ENCODE data around the gene SCARB1.
A peak's percentile ranks its signal among the peaks of the same experiment; 100 is the strongest.

Gene SCARB1

GRCh38 chr12:124869059-124869665 lies 5.5 kb upstream of the SCARB1 start (continued):
- TF ChIP-seq ZNF776 (tag by site-specific recombination; IDR thresholded peaks at IDR 0.05; ENCODE audit: borderline replicate concordance) (no peak), YY2 (tag by site-specific recombination; IDR thresholded peaks at IDR 0.05) (no peak), KLF7 (tag by site-specific recombination; IDR thresholded peaks at IDR 0.05; ENCODE audit: borderline replicate concordance) (no peak), TCF7L2 (IDR thresholded peaks at IDR 0.05; ENCODE audit: borderline replicate concordance, low read depth, low read length) (no peak), BCL11A (tag by site-specific recombination; IDR thresholded peaks at IDR 0.05; ENCODE audit: low read depth) (no peak), ZFP41 (tag by site-specific recombination; IDR thresholded peaks at IDR 0.05; ENCODE audit: borderline replicate concordance) (no peak), ZNF670 (tag by site-specific recombination; IDR thresholded peaks at IDR 0.05; ENCODE audit: low read depth) (no peak), ZNF350 (tag by site-specific recombination; IDR thresholded peaks at IDR 0.05) (no peak), ZNF324 (tag by site-specific recombination; IDR thresholded peaks at IDR 0.05) (no peak), ZFP69B (tag by site-specific recombination; IDR thresholded peaks at IDR 0.05) (no peak), ZNF473 (tag by site-specific recombination; IDR thresholded peaks at IDR 0.05) (no peak), ZNF148 (tag by site-specific recombination; IDR thresholded peaks at IDR 0.05; ENCODE audit: borderline replicate concordance) (no peak), ZNF558 (tag by site-specific recombination; IDR thresholded peaks at IDR 0.05) (no peak), ZNF544 (tag by site-specific recombination; IDR thresholded peaks at IDR 0.05) (no peak), ZNF561 (tag by site-specific recombination; IDR thresholded peaks at IDR 0.05; ENCODE audit: borderline replicate concordance) (no peak), ZNF629 (tag by site-specific recombination; IDR thresholded peaks at IDR 0.05) (peak; percentile 25; the same call in 1 of the 2 replicates), ZNF549 (tag by site-specific recombination; IDR thresholded peaks at IDR 0.05) (no peak), OSR2 (tag by site-specific recombination; IDR thresholded peaks at IDR 0.05) (peak; percentile 60), ZNF830 (tag by site-specific recombination; IDR thresholded peaks at IDR 0.05; ENCODE audit: low read depth) (no peak), FEZF1 (tag by site-specific recombination; IDR thresholded peaks at IDR 0.05) (no peak), ZNF585B (tag by site-specific recombination; IDR thresholded peaks at IDR 0.05) (no peak), ZNF777 (tag by site-specific recombination; IDR thresholded peaks at IDR 0.05; ENCODE audit: borderline replicate concordance) (no peak), ZNF596 (tag by site-specific recombination; IDR thresholded peaks at IDR 0.05) (no peak), PRDM1 (tag by site-specific recombination; IDR thresholded peaks at IDR 0.05) (peak; percentile 88), SCRT1 (tag by site-specific recombination; IDR thresholded peaks at IDR 0.05; ENCODE audit: borderline replicate concordance) (no peak), ZBTB17 (tag by site-specific recombination; IDR thresholded peaks at IDR 0.05) (0 out of 2 replicates have a peak, but pooled peaks have one; percentile 27), KLF9 (tag by site-specific recombination; IDR thresholded peaks at IDR 0.05; ENCODE audit: low read depth) (no peak), GLIS1 (tag by site-specific recombination; IDR thresholded peaks at IDR 0.05) (peak; percentile 57), ZNF280D (tag by site-specific recombination; IDR thresholded peaks at IDR 0.05) (no peak), ZNF16 (tag by site-specific recombination; IDR thresholded peaks at IDR 0.05; ENCODE audit: low read depth) (no peak), ZNF548 (tag by site-specific recombination; IDR thresholded peaks at IDR 0.05) (no peak)
- TF ChIP-seq, protein P1, sequence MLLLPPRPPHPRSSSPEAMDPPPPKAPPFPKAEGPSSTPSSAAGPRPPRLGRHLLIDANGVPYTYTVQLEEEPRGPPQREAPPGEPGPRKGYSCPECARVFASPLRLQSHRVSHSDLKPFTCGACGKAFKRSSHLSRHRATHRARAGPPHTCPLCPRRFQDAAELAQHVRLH (tag by site-specific recombination; IDR thresholded peaks at IDR 0.05), result no peak
- TF ChIP-seq, protein P2, sequence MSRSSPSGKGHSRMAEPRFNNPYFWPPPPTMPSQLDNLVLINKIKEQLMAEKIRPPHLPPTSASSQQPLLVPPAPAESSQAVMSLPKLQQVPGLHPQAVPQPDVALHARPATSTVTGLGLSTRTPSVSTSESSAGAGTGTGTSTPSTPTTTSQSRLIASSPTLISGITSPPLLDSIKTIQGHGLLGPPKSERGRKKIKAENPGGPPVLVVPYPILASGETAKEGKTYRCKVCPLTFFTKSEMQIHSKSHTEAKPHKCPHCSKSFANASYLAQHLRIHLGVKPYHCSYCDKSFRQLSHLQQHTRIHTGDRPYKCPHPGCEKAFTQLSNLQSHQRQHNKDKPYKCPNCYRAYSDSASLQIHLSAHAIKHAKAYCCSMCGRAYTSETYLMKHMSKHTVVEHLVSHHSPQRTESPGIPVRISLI (tag by site-specific recombination; IDR thresholded peaks at IDR 0.05), result no peak
- TF ChIP-seq, protein P3, sequence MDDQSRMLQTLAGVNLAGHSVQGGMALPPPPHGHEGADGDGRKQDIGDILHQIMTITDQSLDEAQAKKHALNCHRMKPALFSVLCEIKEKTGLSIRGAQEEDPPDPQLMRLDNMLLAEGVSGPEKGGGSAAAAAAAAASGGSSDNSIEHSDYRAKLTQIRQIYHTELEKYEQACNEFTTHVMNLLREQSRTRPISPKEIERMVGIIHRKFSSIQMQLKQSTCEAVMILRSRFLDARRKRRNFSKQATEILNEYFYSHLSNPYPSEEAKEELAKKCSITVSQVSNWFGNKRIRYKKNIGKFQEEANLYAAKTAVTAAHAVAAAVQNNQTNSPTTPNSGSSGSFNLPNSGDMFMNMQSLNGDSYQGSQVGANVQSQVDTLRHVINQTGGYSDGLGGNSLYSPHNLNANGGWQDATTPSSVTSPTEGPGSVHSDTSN (CRISPR knock-in tag; IDR thresholded peaks at IDR 0.05), result no peak
